Peyer's patch (tissue), 4 donors: Measurements from ENCODE around the gene ASPHD2. TPM values are rescaled to one million over a fixed set of nuclear protein-coding genes. Genes with fewer than 3 reads are reported as not detected.

Experiments used
- DNase-seq, 3 donors: peaks; one replicate each; pipeline ENCODE4 v3.0.0-alpha.2; 2017 to 2019
- H3K27ac ChIP-seq, 4 donors: fragments of 200-600 bp; sonication (generic); one replicate each; pipeline ENCODE4 v1.5.1; 2016 to 2019
- H3K27me3 ChIP-seq, 2 donors: fragments of 200-600 bp; sonication (generic); one replicate each; pipeline ENCODE4 v1.5.1; 2019
- H3K36me3 ChIP-seq, 3 donors: fragments of 200-600 bp; sonication (generic); one replicate each; pipeline ENCODE4 v1.5.1; 2016 to 2019
- H3K4me1 ChIP-seq, 4 donors: fragments of 200-600 bp; sonication (generic); one replicate each; pipeline ENCODE4 v1.5.1; 2016 to 2019
- H3K4me3 ChIP-seq, 4 donors: fragments of 200-600 bp; sonication (generic); 1 replicate in 3 of 4; 2 replicates in 1 of 4; pipeline ENCODE4 v1.5.1; 2016 to 2019; ENCODE audit warnings: mild to moderate bottlenecking in 1 of 4
- H3K9me3 ChIP-seq, 4 donors: fragments of 200-600 bp; sonication (generic); one replicate each; pipeline ENCODE4 v1.5.1; 2016 to 2019; ENCODE audit warnings: mild to moderate bottlenecking in 1 of 4
- POLR2A ChIP-seq, 2 donors: fragments of 450-650 bp; IDR thresholded peaks; one replicate each; pipeline ENCODE4 v1.5.1; 2017; ENCODE audit warnings: antibody characterized with exemption in 2 of 2, mild to moderate bottlenecking in 2 of 2, moderate library complexity in 2 of 2
- total RNA-seq, 4 donors: library from RNA; depleted of rRNA; stranded (reverse); fragments of >200 nt; gene quantifications; one replicate each; pipeline ENCODE4 v1.1.0, GENCODE V29; 2016
- TF ChIP-seq, protein P1 (sequence below), 6 experiments: fragments of 450-650 bp in 4 of 6; fragments of 200-600 bp in 2 of 6; sonication (generic) in 1 of 6; IDR thresholded peaks; one replicate each; pipeline ENCODE4 v1.5.1; 2017 to 2019; ENCODE audit warnings: antibody characterized with exemption in 6 of 6, mild to moderate bottlenecking in 3 of 6, moderate library complexity in 1 of 6

The ASPHD2 gene
- total RNA-seq, 4 donors from 2014 or later: 0.95 to 6.6 (median 1.4) TPM

DNA sequence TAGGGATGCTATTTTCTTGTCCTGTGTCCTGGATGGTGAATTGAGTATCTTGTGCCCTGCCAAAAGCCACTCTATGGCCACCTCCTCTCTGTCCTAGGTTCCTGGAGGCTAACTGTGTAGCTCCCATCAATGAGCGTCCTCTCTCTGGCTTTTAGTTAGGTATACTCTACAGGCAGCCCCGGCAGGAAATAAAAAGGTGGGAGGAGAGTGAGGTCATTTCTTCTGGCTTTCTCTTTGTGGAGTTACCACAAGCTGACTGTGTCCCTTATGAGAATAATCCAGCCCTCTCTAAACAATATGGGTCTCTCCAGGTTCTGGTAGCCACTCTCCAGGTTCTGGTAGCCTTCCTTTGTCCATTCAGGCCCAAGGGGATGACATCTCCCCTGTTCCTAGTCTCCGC lies 11.7 kb upstream of the ASPHD2 start:
- H3K9me3 ChIP-seq: no peaks in the 10 kb centered on the region
- no peaks in the 10 kb centered on the region for H3K4me1 ChIP-seq
- no peak for DNase-seq
- H3K36me3 ChIP-seq: no peaks in the 10 kb centered on the region
- no peaks in the 10 kb centered on the region for H3K27me3 ChIP-seq
- H3K27ac ChIP-seq: no peak overlapping the region
- TF ChIP-seq, protein P1, sequence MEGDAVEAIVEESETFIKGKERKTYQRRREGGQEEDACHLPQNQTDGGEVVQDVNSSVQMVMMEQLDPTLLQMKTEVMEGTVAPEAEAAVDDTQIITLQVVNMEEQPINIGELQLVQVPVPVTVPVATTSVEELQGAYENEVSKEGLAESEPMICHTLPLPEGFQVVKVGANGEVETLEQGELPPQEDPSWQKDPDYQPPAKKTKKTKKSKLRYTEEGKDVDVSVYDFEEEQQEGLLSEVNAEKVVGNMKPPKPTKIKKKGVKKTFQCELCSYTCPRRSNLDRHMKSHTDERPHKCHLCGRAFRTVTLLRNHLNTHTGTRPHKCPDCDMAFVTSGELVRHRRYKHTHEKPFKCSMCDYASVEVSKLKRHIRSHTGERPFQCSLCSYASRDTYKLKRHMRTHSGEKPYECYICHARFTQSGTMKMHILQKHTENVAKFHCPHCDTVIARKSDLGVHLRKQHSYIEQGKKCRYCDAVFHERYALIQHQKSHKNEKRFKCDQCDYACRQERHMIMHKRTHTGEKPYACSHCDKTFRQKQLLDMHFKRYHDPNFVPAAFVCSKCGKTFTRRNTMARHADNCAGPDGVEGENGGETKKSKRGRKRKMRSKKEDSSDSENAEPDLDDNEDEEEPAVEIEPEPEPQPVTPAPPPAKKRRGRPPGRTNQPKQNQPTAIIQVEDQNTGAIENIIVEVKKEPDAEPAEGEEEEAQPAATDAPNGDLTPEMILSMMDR (IDR thresholded peaks at IDR 0.05): no peak
- no peak for TF ChIP-seq POLR2A (IDR thresholded peaks at IDR 0.05)
- H3K4me3 ChIP-seq: no peak overlapping the region

DNA sequence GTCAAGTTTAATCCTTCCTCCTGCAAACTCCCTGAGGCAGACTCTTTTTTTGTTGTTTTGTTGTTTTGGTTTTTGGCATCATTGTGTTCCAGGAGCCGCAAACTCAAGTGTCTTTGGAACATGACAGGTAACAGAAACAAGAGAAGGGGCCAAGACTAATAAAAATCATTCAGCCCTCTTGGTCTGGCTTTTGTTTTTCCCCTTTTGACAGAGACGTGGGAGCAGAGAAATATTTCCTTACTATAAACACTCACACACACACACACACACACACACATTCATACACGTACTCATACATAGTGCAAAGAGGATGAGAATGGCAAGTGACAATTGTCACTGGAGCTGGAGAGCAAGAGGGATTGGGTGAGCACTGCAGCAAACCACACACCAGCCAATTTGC lies 10.4 kb upstream of the ASPHD2 start:
- H3K9me3 ChIP-seq: peaks cover 0 to 9% (median 3%) of the 10 kb centered on the region in 4 donors
- H3K4me3 ChIP-seq: no peak overlapping the region
- H3K27me3 ChIP-seq: no peaks in the 10 kb centered on the region
- H3K27ac ChIP-seq: no peak overlapping the region
- H3K4me1 ChIP-seq: no peaks in the 10 kb centered on the region
- no peak for DNase-seq
- TF ChIP-seq, protein P1 (IDR thresholded peaks at IDR 0.05): no peak
- TF ChIP-seq POLR2A (IDR thresholded peaks at IDR 0.05): no peak
- no peaks in the 10 kb centered on the region for H3K36me3 ChIP-seq

DNA sequence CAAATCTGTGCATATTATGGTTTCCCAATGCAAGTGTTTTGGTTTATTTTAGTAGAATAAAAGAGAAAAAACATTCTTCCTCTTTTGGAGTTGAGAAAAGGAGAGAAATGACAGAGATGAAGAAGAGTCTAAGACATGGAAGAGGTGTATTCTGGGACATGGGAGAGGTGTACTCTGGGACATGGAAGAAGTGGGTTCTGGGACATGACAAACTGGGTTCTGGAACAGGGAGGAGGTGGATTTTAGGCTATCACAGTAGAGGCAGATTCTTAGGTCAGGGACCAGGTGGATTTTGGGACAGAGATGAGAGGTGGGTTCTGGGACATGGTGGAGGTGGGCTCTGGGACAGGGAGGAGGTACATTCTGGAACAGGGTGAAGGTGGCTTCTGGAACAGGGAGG lies 2.1 kb upstream of the ASPHD2 start:
- no peaks in the 10 kb centered on the region for H3K27me3 ChIP-seq

GRCh38 chr22:26429458-26430286 lies 612 bp downstream of the ASPHD2 start:
- peak overlapping the region in 3 of 4 donors; percentile 25 to 91 (median 88) for H3K27ac ChIP-seq
- TF ChIP-seq POLR2A (IDR thresholded peaks at IDR 0.05): no peak
- TF ChIP-seq, protein P1 (IDR thresholded peaks at IDR 0.05): no peak

More for the DNA sequence above, 2.1 kb upstream of the ASPHD2 start:
- TF ChIP-seq POLR2A (IDR thresholded peaks at IDR 0.05): no peak
- TF ChIP-seq, protein P1 (IDR thresholded peaks at IDR 0.05): no peak
- Histone ChIP-seq H3K4me3 (no peak overlapping the region), H3K27ac (no peak overlapping the region), H3K4me1 (peaks cover 0 to 17% (median 7%) of the 10 kb centered on the region in 4 donors), H3K36me3 (no peaks in the 10 kb centered on the region), H3K9me3 (peaks cover 0 to 9% (median 3%) of the 10 kb centered on the region in 4 donors)
- DNase-seq: no peak

DNA sequence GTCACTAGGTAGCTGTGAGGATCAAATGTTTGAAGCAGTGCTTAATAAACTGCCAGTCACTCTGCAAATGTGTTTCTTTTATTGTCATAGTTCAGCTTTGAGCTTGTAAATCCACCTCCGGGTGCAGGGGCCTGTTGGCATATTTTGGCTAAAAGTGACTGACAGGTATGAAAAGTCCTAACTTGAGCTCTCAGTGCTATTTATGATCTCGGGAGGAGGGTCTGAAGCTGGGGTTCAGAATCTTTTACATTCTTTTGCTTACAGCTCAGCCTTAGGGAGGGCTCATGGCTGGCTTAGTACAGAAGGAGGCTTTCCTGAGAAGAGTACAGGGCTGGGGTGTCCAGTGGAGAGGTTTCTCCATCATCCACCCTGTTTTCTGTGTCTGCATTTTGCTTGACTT lies 1.5 kb downstream of the ASPHD2 start:
- Histone ChIP-seq H3K27ac (no peak overlapping the region), H3K4me3 (peak overlapping the region in 1 of 4 donors; percentile 81), H3K36me3 (no peaks in the 10 kb centered on the region), H3K9me3 (no peaks in the 10 kb centered on the region), H3K27me3 (no peaks in the 10 kb centered on the region), H3K4me1 (peaks cover 0 to 17% (median 7%) of the 10 kb centered on the region in 4 donors)
- DNase-seq: no peak
- TF ChIP-seq POLR2A (IDR thresholded peaks at IDR 0.05): no peak
- TF ChIP-seq, protein P1 (IDR thresholded peaks at IDR 0.05): no peak

More at GRCh38 chr22:26429458-26430286, 612 bp downstream of the ASPHD2 start:
- Histone ChIP-seq H3K4me3 (peak overlapping the region; percentile 45 to 81 (median 77)), H3K27me3 (no peaks in the 10 kb centered on the region), H3K9me3 (no peaks in the 10 kb centered on the region), H3K4me1 (peaks cover 0 to 17% (median 7%) of the 10 kb centered on the region in 4 donors), H3K36me3 (no peaks in the 10 kb centered on the region)
- DNase-seq: peak in 2 of 3 donors; percentile 40 to 52
